ENCODE data around the gene RAD51AP2.
"Not testable (repeated sequence)": the region's sequence is repeated elsewhere in the genome, so short reads cannot be mapped to it uniquely, and the experiment has no call there.

RAD51AP2 gene

GRCh38 chr2:17536416-17536815 is 18.2 kb upstream of the RAD51AP2 start:
- DNase-seq: no peak

- DNase-seq: no peak
Observed at GRCh38 chr2:17533546-17533945, 15.3 kb upstream of the RAD51AP2 start.

- no peak for DNase-seq
Observed at GRCh38 chr2:17529771-17530170, 11.5 kb upstream of the RAD51AP2 start.

GRCh38 chr2:17522303-17522702 is 4.1 kb upstream of the RAD51AP2 start:
- DNase-seq: no peak

- no peak for DNase-seq
Observed at GRCh38 chr2:17521621-17522020, 3.4 kb upstream of the RAD51AP2 start.

- DNase-seq: no peak
Observed at GRCh38 chr2:17520761-17521160, 2.5 kb upstream of the RAD51AP2 start.

- DNase-seq: no peak
Observed at GRCh38 chr2:17519486-17519885, 1.2 kb upstream of the RAD51AP2 start.

GRCh38 chr2:17517481-17518211 is 594 bp downstream of the RAD51AP2 start:
- DNase-seq: no peak

- DNase-seq: no peak
Observed at GRCh38 chr2:17515652-17516051, 2.6 kb downstream of the RAD51AP2 start.

- no peak for DNase-seq
Observed at GRCh38 chr2:17506736-17507616, 11.3 kb downstream of the RAD51AP2 start.

GRCh38 chr2:17497718-17498117 is 20.5 kb downstream of the RAD51AP2 start:
- DNase-seq: no peak

GRCh38 chr2:17495590-17495989 is 22.6 kb downstream of the RAD51AP2 start:
- no peak for DNase-seq

GRCh38 chr2:17490165-17490564 is 28.1 kb downstream of the RAD51AP2 start:
- DNase-seq: not testable (repeated sequence)

GRCh38 chr2:17488610-17489009 is 29.6 kb downstream of the RAD51AP2 start:
- not testable (repeated sequence) for DNase-seq

GRCh38 chr2:17483496-17483895 is 34.7 kb downstream of the RAD51AP2 start:
- DNase-seq: no peak

GRCh38 chr2:17482651-17483050 is 35.6 kb downstream of the RAD51AP2 start:
- DNase-seq: no peak

GRCh38 chr2:17479875-17480274 is 38.4 kb downstream of the RAD51AP2 start:
- DNase-seq: no peak

GRCh38 chr2:17476830-17477229 is 41.4 kb downstream of the RAD51AP2 start:
- DNase-seq: no peak

GRCh38 chr2:17476064-17476463 is 42.2 kb downstream of the RAD51AP2 start:
- no peak for DNase-seq

GRCh38 chr2:17475286-17475685 is 43.0 kb downstream of the RAD51AP2 start:
- DNase-seq: no peak

- DNase-seq: no peak
Observed at GRCh38 chr2:17471979-17472378, 46.3 kb downstream of the RAD51AP2 start.

- DNase-seq: peak; percentile 12
Observed at GRCh38 chr2:17470855-17471641, 47.2 kb downstream of the RAD51AP2 start.

GRCh38 chr2:17461087-17461475 is 57.2 kb downstream of the RAD51AP2 start:
- DNase-seq: no peak
